Smooth muscle cell (in vitro differentiated cells): Measurements from ENCODE around the gene BASP1. TPM values are rescaled to one million over a fixed set of nuclear protein-coding genes. Genes with fewer than 3 reads are reported as not detected.

ENCODE experiments used
- DNase-seq: peaks from one replicate; lab custom pipeline; 2025; ENCODE audit not compliant: unreplicated experiment; lab: John Stamatoyannopoulos, UW
- H2AFZ ChIP-seq: fragments of 200-600 bp; sonication (generic); 2 replicates; pipeline ENCODE4 v1.6.0; 2016; ENCODE audit warnings: antibody characterized with exemption, low read depth, mild to moderate bottlenecking
- H3F3A ChIP-seq: fragments of 200-600 bp; sonication (generic); 2 replicates; pipeline ENCODE4 v1.6.0; 2017; ENCODE audit warnings: antibody characterized with exemption, low read depth
- H3K27ac ChIP-seq: fragments of 200-600 bp; sonication (generic); 2 replicates; pipeline ENCODE4 v1.5.1; 2016; ENCODE audit warnings: low read depth, mild to moderate bottlenecking
- H3K27me3 ChIP-seq: fragments of 200-600 bp; sonication (generic); 2 replicates; pipeline ENCODE4 v1.6.1; 2016; ENCODE audit warnings: low read depth, mild to moderate bottlenecking
- H3K36me3 ChIP-seq: fragments of 200-600 bp; sonication (generic); 2 replicates; pipeline ENCODE4 v1.5.1; 2016; ENCODE audit warnings: low read depth
- H3K4me1 ChIP-seq: fragments of 200-600 bp; sonication (generic); 2 replicates; pipeline ENCODE4 v1.5.1; 2016; ENCODE audit warnings: low read depth
- H3K4me2 ChIP-seq: fragments of 200-600 bp; sonication (generic); 2 replicates; pipeline ENCODE4 v1.6.0; 2016; ENCODE audit warnings: mild to moderate bottlenecking
- H3K4me3 ChIP-seq: fragments of 200-600 bp; sonication (generic); 2 replicates; pipeline ENCODE4 v1.5.1; 2016; ENCODE audit warnings: mild to moderate bottlenecking
- H3K79me2 ChIP-seq: fragments of 200-600 bp; sonication (generic); 2 replicates; pipeline ENCODE4 v1.6.0; 2016; ENCODE audit warnings: low read depth, mild to moderate bottlenecking
- H3K9ac ChIP-seq: fragments of 200-600 bp; sonication (generic); 2 replicates; pipeline ENCODE4 v1.6.0; 2016; ENCODE audit warnings: low read depth
- H3K9me3 ChIP-seq: fragments of 200-600 bp; sonication (generic); replicated peaks from 2 replicates; pipeline ENCODE4 v1.5.1; 2016; ENCODE audit warnings: low read depth
- H4K20me1 ChIP-seq: fragments of 200-600 bp; sonication (generic); 2 replicates; pipeline ENCODE4 v1.6.0; 2016; ENCODE audit warnings: low read depth
- CTCF ChIP-seq: fragments of 200-600 bp; sonication (generic); IDR thresholded peaks from 2 replicates; pipeline ENCODE4 v1.5.1; 2017; ENCODE audit warnings: borderline replicate concordance, mild to moderate bottlenecking, antibody characterized with exemption; ENCODE audit not compliant: insufficient read depth, poor library complexity, severe bottlenecking
- WGBS: methylation state at CpG from one replicate; pipeline ENCODE4 v1.1.7; 2016; ENCODE audit warnings: low lambda C conversion rate; 5-methylcytosine and 5-hydroxymethylcytosine counted together
- polyA plus RNA-seq: library from polyadenylated mRNA; unstranded; fragments of >200 nt; fragmentation: Nextera tagmentation; extraction: Ambion mirVana; gene quantifications from 2 replicates; pipeline ENCODE4 v1.2.1, GENCODE V29; 2016
- total RNA-seq: library from RNA; depleted of rRNA; stranded (reverse); fragments of >200 nt; gene quantifications from 2 replicates; pipeline ENCODE4 v1.2.3, GENCODE V29; 2014

The BASP1 gene
- total and polyA plus RNA-seq, 2 experiments from 2014 or later = 194 to 304 TPM

- no peak for DNase-seq
- H4K20me1 ChIP-seq = no peaks in the 10 kb centered on the region
- no peak overlapping the region for H3K27ac ChIP-seq
- H3K36me3 ChIP-seq = no peaks in the 10 kb centered on the region
- H3K4me1 ChIP-seq = peaks cover 5% of the 10 kb centered on the region
- H3F3A ChIP-seq = no peaks in the 10 kb centered on the region
- TF ChIP-seq CTCF = no peak
- no peak overlapping the region for H3K4me3 ChIP-seq
- no peak overlapping the region for H2AFZ ChIP-seq
- no peaks in the 10 kb centered on the region for H3K27me3 ChIP-seq
- no peak overlapping the region for H3K9ac ChIP-seq
- no peak overlapping the region for H3K4me2 ChIP-seq
- 74% methylated on average over 6 of the region's 6 CpGs for WGBS
- no peaks in the 10 kb centered on the region for H3K9me3 ChIP-seq
- no peaks in the 10 kb centered on the region for H3K79me2 ChIP-seq
Measured at GRCh38 chr5:17204133-17204489, 13.3 kb upstream of the BASP1 start.

- no peak overlapping the region for H3K4me3 ChIP-seq
- no peaks in the 10 kb centered on the region for H3K27me3 ChIP-seq
- H3F3A ChIP-seq = no peaks in the 10 kb centered on the region
- no peaks in the 10 kb centered on the region for H3K79me2 ChIP-seq
- no peak overlapping the region for H2AFZ ChIP-seq
- peaks cover 5% of the 10 kb centered on the region for H3K4me1 ChIP-seq
- no peaks in the 10 kb centered on the region for H3K36me3 ChIP-seq
- no peaks in the 10 kb centered on the region for H4K20me1 ChIP-seq
- no peak overlapping the region for H3K27ac ChIP-seq
- DNase-seq = no peak
- no peak overlapping the region for H3K4me2 ChIP-seq
- H3K9ac ChIP-seq = no peak overlapping the region
- TF ChIP-seq CTCF = no peak
- no peaks in the 10 kb centered on the region for H3K9me3 ChIP-seq
Measured at GRCh38 chr5:17206021-17206420, 11.4 kb upstream of the BASP1 start.

GRCh38 chr5:17212191-17212590 is 5.2 kb upstream of the BASP1 start:
- H4K20me1 ChIP-seq = no peaks in the 10 kb centered on the region
- H2AFZ ChIP-seq = no peak overlapping the region
- H3K9me3 ChIP-seq = no peaks in the 10 kb centered on the region
- no peak overlapping the region for H3K27ac ChIP-seq
- peaks cover 4% of the 10 kb centered on the region for H3K79me2 ChIP-seq
- TF ChIP-seq CTCF = no peak
- H3K36me3 ChIP-seq = no peaks in the 10 kb centered on the region
- peaks cover 33% of the 10 kb centered on the region for H3K4me1 ChIP-seq
- no peaks in the 10 kb centered on the region for H3K27me3 ChIP-seq
- H3K4me3 ChIP-seq = no peak overlapping the region
- no peak overlapping the region for H3K9ac ChIP-seq
- H3K4me2 ChIP-seq = no peak overlapping the region
- DNase-seq = no peak
- H3F3A ChIP-seq = peaks cover 6% of the 10 kb centered on the region
- WGBS = 92% methylated on average over 4 of the region's 4 CpGs

GRCh38 chr5:17212996-17213395 is 4.4 kb upstream of the BASP1 start:
- no peak for TF ChIP-seq CTCF
- Histone ChIP-seq H3K27me3 (no peaks in the 10 kb centered on the region), H4K20me1 (no peaks in the 10 kb centered on the region), H3K36me3 (no peaks in the 10 kb centered on the region), H3K9ac (no peak overlapping the region), H3K27ac (no peak overlapping the region), H3K9me3 (no peaks in the 10 kb centered on the region), H3K4me3 (no peak overlapping the region), H3F3A (peaks cover 6% of the 10 kb centered on the region), H2AFZ (no peak overlapping the region), H3K4me1 (peaks cover 33% of the 10 kb centered on the region), H3K79me2 (peaks cover 7% of the 10 kb centered on the region), H3K4me2 (no peak overlapping the region)
- 77% methylated on average over 3 of the region's 3 CpGs for WGBS
- DNase-seq = no peak
